GM12892 (cell line): ENCODE data around the gene PROZ.

ENCODE experiments used
- POLR2A ChIP-seq: IDR thresholded peaks from 2 replicates; pipeline ENCODE4 v1.6.1; 2011; ENCODE audit warnings: low read depth, low read length, control low read depth
- POLR2AphosphoS5 ChIP-seq: IDR thresholded peaks from 2 replicates; pipeline ENCODE4 v1.6.1; 2011; ENCODE audit warnings: low read depth, low read length, control low read depth
- TAF1 ChIP-seq: IDR thresholded peaks from 2 replicates; pipeline ENCODE4 v1.6.1; 2011; ENCODE audit warnings: low read depth, mild to moderate bottlenecking, control low read depth, low read length, borderline replicate concordance

- no peak for TF ChIP-seq POLR2A
- no peak for TF ChIP-seq POLR2AphosphoS5
- TF ChIP-seq TAF1, result no peak
Measured at GRCh38 chr13:113148940-113149503, 9.4 kb upstream of the PROZ start.
